Islet of Langerhans (tissue), 1 donor: ENCODE data around the gene FAM131A.

Experiments
- FAIRE-seq: peaks from one replicate; lab custom pipeline; 2011; peaks lifted over from hg19 to GRCh38; lab: Jason Lieb, UNC

FAM131A gene

GRCh38 chr3:184343200-184343876, 5.9 kb downstream of the FAM131A start:
- no peak for FAIRE-seq

DNA sequence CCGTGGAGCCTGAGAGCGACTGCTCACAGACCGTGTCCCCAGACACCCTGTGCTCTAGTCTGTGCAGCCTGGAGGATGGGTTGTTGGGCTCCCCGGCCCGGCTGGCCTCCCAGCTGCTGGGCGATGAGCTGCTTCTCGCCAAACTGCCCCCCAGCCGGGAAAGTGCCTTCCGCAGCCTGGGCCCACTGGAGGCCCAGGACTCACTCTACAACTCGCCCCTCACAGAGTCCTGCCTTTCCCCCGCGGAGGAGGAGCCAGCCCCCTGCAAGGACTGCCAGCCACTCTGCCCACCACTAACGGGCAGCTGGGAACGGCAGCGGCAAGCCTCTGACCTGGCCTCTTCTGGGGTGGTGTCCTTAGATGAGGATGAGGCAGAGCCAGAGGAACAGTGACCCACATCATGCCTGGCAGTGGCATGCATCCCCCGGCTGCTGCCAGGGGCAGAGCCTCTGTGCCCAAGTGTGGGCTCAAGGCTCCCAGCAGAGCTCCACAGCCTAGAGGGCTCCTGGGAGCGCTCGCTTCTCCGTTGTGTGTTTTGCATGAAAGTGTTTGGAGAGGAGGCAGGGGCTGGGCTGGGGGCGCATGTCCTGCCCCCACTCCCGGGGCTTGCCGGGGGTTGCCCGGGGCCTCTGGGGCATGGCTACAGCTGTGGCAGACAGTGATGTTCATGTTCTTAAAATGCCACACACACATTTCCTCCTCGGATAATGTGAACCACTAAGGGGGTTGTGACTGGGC, 7.3 kb downstream of the FAM131A start:
- no peak for FAIRE-seq

DNA sequence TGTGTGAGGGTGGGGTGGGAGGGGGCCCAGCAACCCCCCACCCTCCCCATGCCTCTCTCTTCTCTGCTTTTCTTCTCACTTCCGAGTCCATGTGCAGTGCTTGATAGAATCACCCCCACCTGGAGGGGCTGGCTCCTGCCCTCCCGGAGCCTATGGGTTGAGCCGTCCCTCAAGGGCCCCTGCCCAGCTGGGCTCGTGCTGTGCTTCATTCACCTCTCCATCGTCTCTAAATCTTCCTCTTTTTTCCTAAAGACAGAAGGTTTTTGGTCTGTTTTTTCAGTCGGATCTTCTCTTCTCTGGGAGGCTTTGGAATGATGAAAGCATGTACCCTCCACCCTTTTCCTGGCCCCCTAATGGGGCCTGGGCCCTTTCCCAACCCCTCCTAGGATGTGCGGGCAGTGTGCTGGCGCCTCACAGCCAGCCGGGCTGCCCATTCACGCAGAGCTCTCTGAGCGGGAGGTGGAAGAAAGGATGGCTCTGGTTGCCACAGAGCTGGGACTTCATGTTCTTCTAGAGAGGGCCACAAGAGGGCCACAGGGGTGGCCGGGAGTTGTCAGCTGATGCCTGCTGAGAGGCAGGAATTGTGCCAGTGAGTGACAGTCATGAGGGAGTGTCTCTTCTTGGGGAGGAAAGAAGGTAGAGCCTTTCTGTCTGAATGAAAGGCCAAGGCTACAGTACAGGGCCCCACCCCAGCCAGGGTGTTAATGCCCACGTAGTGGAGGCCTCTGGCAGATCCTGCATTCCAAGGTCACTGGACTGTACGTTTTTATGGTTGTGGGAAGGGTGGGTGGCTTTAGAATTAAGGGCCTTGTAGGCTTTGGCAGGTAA, 8.1 kb downstream of the FAM131A start:
- FAIRE-seq, result no peak

- FAIRE-seq, result no peak
Observed at GRCh38 chr3:184346480-184347190, 9.2 kb downstream of the FAM131A start.

GRCh38 chr3:184347321-184348056, 10.1 kb downstream of the FAM131A start:
- no peak for FAIRE-seq

- FAIRE-seq, result no peak
Observed at GRCh38 chr3:184348057-184348382, 10.6 kb downstream of the FAM131A start.

DNA sequence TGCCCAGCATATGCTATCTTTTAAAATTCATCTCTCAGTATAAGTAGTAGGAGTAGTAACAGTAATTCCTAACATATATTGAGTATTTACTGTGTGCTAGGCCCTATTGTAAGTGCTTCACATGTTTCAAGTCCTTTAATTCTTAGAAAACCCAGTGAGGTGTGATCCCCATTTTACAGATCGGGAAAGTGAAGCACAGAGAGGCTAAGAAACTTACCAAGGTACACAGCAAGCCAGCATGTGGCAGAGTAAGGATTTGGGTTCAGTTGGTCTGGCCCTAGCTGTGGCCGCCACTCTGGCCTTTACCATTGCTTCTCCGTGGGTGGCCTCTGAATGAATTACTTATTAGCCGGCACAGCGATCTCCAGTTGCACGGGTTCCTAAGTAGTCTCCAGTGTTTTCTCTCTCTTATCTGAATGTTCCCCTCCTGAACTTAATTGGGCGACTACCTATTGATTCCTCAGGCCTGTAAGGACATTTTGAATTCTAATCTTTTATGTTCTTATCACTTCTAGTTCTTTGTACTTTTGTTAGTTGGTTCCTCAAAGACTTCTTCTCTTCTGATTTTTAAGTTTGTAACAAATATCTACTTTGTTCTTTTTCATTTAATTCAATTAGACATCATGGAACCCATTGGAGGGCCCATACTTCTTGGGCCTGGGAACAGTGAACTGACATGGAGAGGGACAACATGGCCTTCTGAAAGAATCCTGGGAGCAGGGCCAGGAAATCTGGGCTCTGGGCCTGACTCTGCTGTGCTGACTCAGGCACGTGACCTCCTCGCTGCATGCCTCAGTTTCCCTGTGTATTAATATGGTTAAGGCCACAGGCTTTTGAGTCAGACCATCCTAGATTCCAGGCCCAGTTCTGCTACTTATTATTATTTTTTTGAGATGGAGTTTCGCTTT, 12.4 kb downstream of the FAM131A start:
- no peak for FAIRE-seq

DNA sequence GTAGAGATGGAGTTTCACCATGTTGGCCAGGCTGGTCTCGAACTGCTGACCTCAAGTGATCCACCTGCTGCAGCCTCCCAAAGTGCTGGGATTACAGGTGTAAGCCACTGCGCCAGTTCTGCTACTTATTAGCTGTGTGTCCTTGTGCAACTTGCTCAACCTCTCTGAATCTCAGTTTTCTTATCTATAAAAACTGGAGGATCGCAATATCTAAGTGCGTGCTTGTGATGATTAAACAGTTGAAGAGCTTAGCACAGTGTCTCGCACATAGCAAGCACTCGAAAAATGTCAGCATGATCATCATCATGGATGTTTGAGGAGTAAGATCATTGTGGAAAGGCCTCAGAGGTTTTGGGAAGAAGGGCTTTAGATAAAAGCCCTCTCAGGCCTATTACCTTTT, 13.2 kb downstream of the FAM131A start:
- no peak for FAIRE-seq

DNA sequence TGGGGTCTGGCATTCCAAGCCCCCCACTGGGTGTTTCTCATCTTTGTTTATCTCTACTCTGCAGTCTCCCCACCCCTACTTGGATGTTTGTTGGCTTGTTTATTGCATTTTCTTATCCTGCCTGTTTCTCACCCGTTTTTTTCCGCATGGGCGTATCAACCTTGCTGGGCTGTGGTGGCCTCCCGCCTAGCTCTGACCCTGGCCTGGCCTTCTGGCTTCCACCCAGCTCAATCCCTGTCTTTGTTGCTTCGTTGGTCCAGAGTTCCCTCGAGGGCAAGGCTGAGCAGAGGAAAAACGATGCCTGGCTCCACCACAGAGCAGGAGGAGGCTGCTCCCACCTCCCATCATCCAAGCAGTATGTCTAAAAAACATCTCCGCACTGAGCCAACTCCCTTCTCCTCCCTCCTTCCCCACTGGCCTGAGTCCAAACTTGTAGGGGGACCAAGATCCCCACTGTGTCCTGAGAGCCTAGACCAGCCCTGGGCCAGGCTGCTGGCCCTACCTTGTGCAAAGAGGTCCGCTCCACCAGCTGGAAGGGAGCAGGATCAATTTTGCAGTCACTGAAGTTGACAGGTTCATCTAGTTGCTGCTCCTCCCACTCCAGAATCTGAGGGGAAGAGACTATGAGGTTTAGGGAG, 14.2 kb downstream of the FAM131A start:
- FAIRE-seq, result no peak

DNA sequence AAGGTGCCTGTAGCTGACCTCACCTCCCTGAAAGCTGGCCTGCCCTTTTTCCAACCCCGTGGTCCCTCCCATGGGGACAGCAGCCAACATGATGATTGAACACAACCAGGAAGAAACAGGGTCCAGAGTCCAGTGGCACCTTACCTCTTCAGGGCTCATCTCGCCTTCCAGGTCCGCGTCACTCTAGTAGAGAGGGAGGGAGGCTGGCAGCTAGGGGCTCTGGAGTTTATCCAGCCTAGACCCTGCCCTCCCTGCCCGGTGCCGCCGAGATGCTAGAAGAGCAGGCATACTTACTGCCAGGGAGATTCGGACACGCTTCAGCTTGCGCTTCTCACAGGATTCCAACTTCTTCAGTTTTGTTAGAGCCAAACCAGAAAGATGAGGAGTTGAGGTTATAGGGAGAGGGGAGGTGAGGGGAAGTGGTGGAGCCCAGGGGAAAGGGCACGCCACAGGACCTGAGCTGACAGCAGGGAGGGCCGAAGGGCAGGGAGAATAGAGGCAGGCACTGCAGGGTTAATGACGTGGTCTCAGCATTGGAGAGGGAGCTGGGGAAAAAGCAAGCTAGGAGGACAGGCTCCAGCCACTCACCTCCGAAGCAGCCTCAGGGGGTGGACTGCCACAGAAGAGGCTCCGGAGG, 14.9 kb downstream of the FAM131A start:
- FAIRE-seq, result no peak

DNA sequence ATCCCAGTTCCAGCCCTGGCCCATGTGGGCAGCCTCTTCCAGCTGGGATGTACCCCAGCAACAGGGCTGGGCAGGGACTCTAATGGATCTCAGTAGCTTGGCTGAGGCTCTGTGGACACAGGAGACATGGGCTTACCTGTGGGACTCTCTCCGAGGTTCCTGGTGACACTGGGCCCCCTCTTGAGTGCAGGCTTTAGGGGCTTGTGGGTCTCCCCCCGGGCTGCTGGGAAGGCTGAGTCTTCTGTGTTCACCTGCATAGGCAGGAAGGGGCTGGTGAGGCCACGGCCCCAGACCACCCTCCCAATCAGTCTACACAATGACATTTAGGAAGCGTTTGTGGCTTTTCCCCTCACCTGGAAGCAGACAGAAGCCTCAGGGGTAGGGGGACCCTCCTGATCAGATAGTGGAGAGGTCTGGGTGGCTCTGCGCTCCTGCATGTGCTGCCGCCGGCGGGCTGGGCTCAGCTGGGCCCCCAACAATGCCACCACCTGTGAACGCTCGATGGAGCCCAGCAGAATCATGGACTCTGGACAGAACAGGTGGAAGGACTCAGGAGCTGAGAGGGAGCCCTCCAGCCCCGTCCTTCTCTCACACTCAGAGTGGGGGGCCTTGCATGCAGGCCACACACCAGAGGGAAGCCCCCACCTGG, 15.6 kb downstream of the FAM131A start:
- FAIRE-seq, result no peak

GRCh38 chr3:184353546-184353941, 16.1 kb downstream of the FAM131A start:
- FAIRE-seq, result no peak

GRCh38 chr3:184354121-184354728, 16.8 kb downstream of the FAM131A start:
- FAIRE-seq, result no peak

DNA sequence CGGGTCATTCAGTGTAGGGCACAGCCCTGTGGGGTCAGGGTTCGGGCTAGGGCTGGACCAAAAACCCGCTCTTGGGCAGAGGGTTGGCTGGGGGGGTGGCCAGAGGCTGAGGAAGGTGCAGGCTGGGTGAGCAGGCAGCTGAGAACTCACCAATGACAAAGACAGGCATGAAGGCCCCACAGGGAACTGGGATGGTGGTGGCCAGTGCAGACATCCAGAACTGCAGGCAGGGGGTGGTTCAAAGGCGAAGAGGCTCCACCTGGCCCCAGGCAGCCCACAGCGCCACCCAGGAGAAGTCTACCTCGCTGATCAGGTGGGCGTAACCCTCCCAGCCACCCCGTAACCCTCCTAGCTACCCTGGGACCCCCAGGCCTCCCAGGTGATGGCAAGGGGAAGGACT, 17.4 kb downstream of the FAM131A start:
- FAIRE-seq, result no peak

GRCh38 chr3:184355261-184356040, 18.1 kb downstream of the FAM131A start:
- FAIRE-seq, result no peak

GRCh38 chr3:184357248-184358123, 20.1 kb downstream of the FAM131A start:
- no peak for FAIRE-seq
